K562 (cell line): ENCODE measurements around the gene POSTN. TPM values are rescaled to one million over a fixed set of nuclear protein-coding genes. Genes with fewer than 3 reads are reported as not detected.

Source experiments
- ATAC-seq: fragments of 200-7000 bp; cut with Tn5 transposase; 3 replicates; pipeline ENCODE4 v1.9.1; 2020; ENCODE audit warnings: moderate library complexity
- BruUV-seq: library from RNA; stranded (reverse); fragments of 400-500 nt; replicated peaks from 2 replicates; lab custom pipeline; 2021; lab: Mats Ljungman, UMichigan
- CTCF ChIA-PET: fragments of 300-600 bp; formaldehyde crosslinking; extraction: SDS; loops from one replicate; lab custom pipeline; 2021; ENCODE audit warnings: low intra/inter-chr PET ratio; lab: Yijun Ruan, JAX
- POLR2A ChIA-PET: fragments of 300-600, 350-650 bp; sonication (Branson Sonifier 250); formaldehyde crosslinking; extraction: SDS; loops from one replicate; lab custom pipeline; 2021; ENCODE audit warnings: antibody characterized with exemption, inconsistent platforms; lab: Yijun Ruan, JAX
- DNase-seq, 4 experiments: peaks; one replicate each; pipeline versions ENCODE4 v3.0.0 to v3.0.0-alpha.2; 2011 to 2018; ENCODE audit warnings: low spot score in 3 of 4, mixed read lengths in 3 of 4; ENCODE audit errors: extremely low read depth in 1 of 4
- FAIRE-seq: peaks from 2 replicates; lab custom pipeline; 2011; peaks lifted over from hg19 to GRCh38; lab: Jason Lieb, UNC
- H2AFZ ChIP-seq: 2 replicates; pipeline ENCODE4 v1.6.0; 2011; ENCODE audit warnings: low read depth, low read length, control low read depth, inconsistent platforms
- H3K27ac ChIP-seq: fragments of 200-600 bp; 3 replicates; pipeline ENCODE4 v1.8.0; 2011; ENCODE audit warnings: low read depth, mild to moderate bottlenecking, control low read depth, inconsistent platforms, low read length, moderate library complexity, mixed read lengths; ENCODE audit errors: extremely low read depth
- H3K27me3 ChIP-seq, 2 experiments: fragments of 300-600 bp in 1 of 2; 2 replicates in 1 of 2; 3 replicates in 1 of 2; pipeline versions ENCODE4 v1.6.0 to v1.8.0; 2011; ENCODE audit warnings: inconsistent platforms in 2 of 2, low read length in 2 of 2, mild to moderate bottlenecking in 1 of 2, mixed read lengths in 1 of 2, moderate library complexity in 1 of 2; ENCODE audit not compliant: control insufficient read depth in 2 of 2, insufficient read depth in 2 of 2
- H3K36me3 ChIP-seq: fragments of 300-600 bp; 3 replicates; pipeline ENCODE4 v1.8.0; 2011; ENCODE audit warnings: mild to moderate bottlenecking, low read length, inconsistent platforms; ENCODE audit not compliant: control insufficient read depth, insufficient read depth
- H3K4me1 ChIP-seq, 2 experiments: fragments of 200-600 bp in 1 of 2; replicated peaks in 1 of 2; 2 replicates in 1 of 2; 3 replicates in 1 of 2; pipeline versions ENCODE4 v1.5.1 to v1.8.0; 2011; ENCODE audit warnings: inconsistent platforms in 2 of 2, low read length in 2 of 2, mild to moderate bottlenecking in 1 of 2, mixed read lengths in 1 of 2, moderate library complexity in 1 of 2; ENCODE audit not compliant: control insufficient read depth in 2 of 2, insufficient read depth in 2 of 2
- H3K4me2 ChIP-seq: 2 replicates; pipeline ENCODE4 v1.6.1; 2011; ENCODE audit warnings: low read length, control low read depth, inconsistent platforms, mixed read lengths; ENCODE audit not compliant: insufficient read depth
- H3K4me3 ChIP-seq: fragments of 200-600 bp; sonication (generic), shearing (Covaris generic); 2 replicates; pipeline ENCODE4 v1.5.1; 2016; ENCODE audit warnings: control low read depth, inconsistent platforms
- H3K79me2 ChIP-seq: fragments of 200-600 bp; 3 replicates; pipeline ENCODE4 v1.8.0; 2011; ENCODE audit warnings: low read length, inconsistent platforms; ENCODE audit not compliant: control insufficient read depth, insufficient read depth
- H3K9ac ChIP-seq, 2 experiments: 2 replicates each; pipeline versions ENCODE4 v1.6.0 to v1.6.1; 2011; ENCODE audit warnings: low read depth in 2 of 2, low read length in 2 of 2, control low read depth in 1 of 2, inconsistent platforms in 1 of 2, mild to moderate bottlenecking in 1 of 2, mixed read lengths in 1 of 2; ENCODE audit not compliant: insufficient read depth in 1 of 2
- H3K9me1 ChIP-seq: one replicate; pipeline ENCODE4 v1.6.0; 2011; ENCODE audit warnings: inconsistent platforms, mild to moderate bottlenecking, low read length, moderate library complexity; ENCODE audit not compliant: control insufficient read depth, insufficient read depth
- H3K9me3 ChIP-seq: replicated peaks from 2 replicates; pipeline ENCODE4 v1.5.1; 2011; ENCODE audit warnings: low read depth, low read length, inconsistent platforms; ENCODE audit not compliant: control insufficient read depth, insufficient read depth
- H4K20me1 ChIP-seq: replicated peaks from 2 replicates; pipeline ENCODE4 v1.6.1; 2011; ENCODE audit warnings: low read length, inconsistent platforms, mixed read lengths; ENCODE audit not compliant: control insufficient read depth, insufficient read depth
- HMG20A ChIP-seq: fragments of 450-650 bp; formaldehyde crosslinking; conservative IDR thresholded peaks from 2 replicates; pipeline ENCODE4 v1.4.0; 2020; ENCODE audit warnings: mild to moderate bottlenecking, mixed read lengths
- HMGN3 ChIP-seq: IDR thresholded peaks from 2 replicates; pipeline ENCODE4 v1.6.1; 2011; ENCODE audit warnings: borderline replicate concordance, low read depth, mild to moderate bottlenecking, mixed read lengths, low read length; ENCODE audit not compliant: insufficient read length; ENCODE audit errors: extremely low read depth
- MIER1 ChIP-seq: fragments of 450-650 bp; IDR thresholded peaks from 2 replicates; pipeline ENCODE4 v1.6.1; 2016; ENCODE audit warnings: antibody characterized with exemption, mild to moderate bottlenecking, low read depth
- NFYB ChIP-seq: IDR thresholded peaks from 2 replicates; pipeline ENCODE4 v1.6.1; 2011; ENCODE audit warnings: mild to moderate bottlenecking, moderate library complexity; ENCODE audit not compliant: insufficient read length; ENCODE audit errors: extremely low read depth
- NR1H2 ChIP-seq: sonication (generic); formaldehyde crosslinking; IDR thresholded peaks from 2 replicates; pipeline ENCODE4 v1.4.0; 2020; ENCODE audit warnings: mild to moderate bottlenecking, missing genetic modification reagents
- SIRT6 ChIP-seq: IDR thresholded peaks from one replicate; pipeline ENCODE4 v1.6.1; 2012; ENCODE audit warnings: low read depth, mild to moderate bottlenecking, control low read depth, inconsistent platforms, low read length, moderate library complexity
- SP1 ChIP-seq: sonication (generic); formaldehyde crosslinking; IDR thresholded peaks from 2 replicates; pipeline ENCODE4 v1.8.1; 2022; ENCODE audit warnings: mild to moderate bottlenecking, missing genetic modification reagents
- TFAM ChIP-seq: fragments of 250-450 bp; sonication (Bioruptor Pico); conservative IDR thresholded peaks from 2 replicates; pipeline ENCODE4 v1.5.0; 2021; ENCODE audit warnings: mild to moderate bottlenecking, moderate library complexity
- U2AF1 ChIP-seq: fragments of 200-400 bp; formaldehyde crosslinking; optimal IDR thresholded peaks from 2 replicates; pipeline ENCODE3; 2017; ENCODE audit warnings: mild to moderate bottlenecking, low read depth, low read length, moderate library complexity
- U2AF2 ChIP-seq: fragments of 200-400 bp; formaldehyde crosslinking; optimal IDR thresholded peaks from 2 replicates; pipeline ENCODE3; 2017; ENCODE audit warnings: low read depth, mild to moderate bottlenecking, low read length
- ZNF165 ChIP-seq: fragments of 250-450 bp; sonication (Bioruptor Pico); IDR thresholded peaks from 2 replicates; pipeline ENCODE4 v1.4.0; 2020; ENCODE audit warnings: borderline replicate concordance
- ZNF551 ChIP-seq: fragments of 250-450 bp; sonication (Bioruptor Pico); IDR thresholded peaks from 2 replicates; pipeline ENCODE4 v1.5.0; 2021; ENCODE audit warnings: mild to moderate bottlenecking, moderate library complexity
- ZNF780A ChIP-seq: fragments of 250-450 bp; sonication (Bioruptor Pico); IDR thresholded peaks from 2 replicates; pipeline ENCODE4 v1.5.0; 2021; ENCODE audit warnings: mild to moderate bottlenecking
- ZSCAN29 ChIP-seq: fragments of 450-650 bp; IDR thresholded peaks from 2 replicates; pipeline ENCODE4 v1.6.1; 2017
- WGBS: fragments of 100-300 bp; shearing (Covaris generic); methylation state at CpG from one replicate; pipeline ENCODE4 v1.1.6; 2016; ENCODE audit warnings: low coverage, mixed read lengths; ENCODE audit not compliant: insufficient coverage; ENCODE audit errors: missing lambda C conversion rate; 5-methylcytosine and 5-hydroxymethylcytosine counted together
- in situ Hi-C: fragments of 300-500 bp; cut with MboI; formaldehyde crosslinking; loops from 4 replicates; pipeline ENCODE4 v1.15.0; 2018; ENCODE audit warnings: inconsistent platforms, mixed read lengths
- intact Hi-C: fragments of 100-400 bp; cut with micrococcal nuclease; formaldehyde crosslinking; loops from 2 replicates; pipeline ENCODE4 v1.14.2; 2022
- polyA plus RNA-seq, 8 experiments: library from polyadenylated mRNA; depleted of rRNA in 4 of 8; stranded (reverse) in 5 of 8; unstranded in 3 of 8; fragments of >200 nt; fragmentation: Nextera tagmentation in 2 of 8; fragmentation: Illumina TruSeq in 1 of 8; extraction: Ambion mirVana in 2 of 8; extraction: Trizol in 1 of 8; gene quantifications; 2 replicates each; pipeline versions ENCODE4 v1.2.1 to v1.2.3, GENCODE V29; 2011 to 2014; ENCODE audit warnings: inconsistent platforms in 1 of 8, missing spikeins in 1 of 8
- total RNA-seq, 7 experiments: library from RNA; depleted of rRNA in 6 of 7; stranded (reverse); fragments of >200 nt in 6 of 7; fragmentation: Illumina TruSeq in 2 of 7; extraction: Trizol in 2 of 7; gene quantifications; 2 replicates each; pipeline versions ENCODE4 v1.2.1 to v1.2.3, GENCODE V29; 2011 to 2021; ENCODE audit warnings: low replicate concordance in 1 of 7
- TF ChIP-seq, protein P1 (sequence below), 2 experiments: fragments of 450-650 bp; IDR thresholded peaks; 2 replicates each; pipeline ENCODE4 v1.6.1; 2016
- TF ChIP-seq, protein P2 (sequence below): fragments of 450-650 bp; IDR thresholded peaks from 2 replicates; pipeline ENCODE4 v1.6.1; 2017; ENCODE audit warnings: antibody characterized with exemption, mild to moderate bottlenecking
- TF ChIP-seq, protein P3 (sequence below): sonication (generic); formaldehyde crosslinking; IDR thresholded peaks from 2 replicates; pipeline ENCODE4 v1.8.0; 2022; ENCODE audit warnings: mild to moderate bottlenecking, missing genetic modification reagents

The POSTN gene
- total and polyA plus RNA-seq, 9 of the 15 experiments (the other 6 are each of a cell fraction or from before 2014, with no cell fraction given) = 0.01 to 0.04 TPM; not detected in 7

DNA sequence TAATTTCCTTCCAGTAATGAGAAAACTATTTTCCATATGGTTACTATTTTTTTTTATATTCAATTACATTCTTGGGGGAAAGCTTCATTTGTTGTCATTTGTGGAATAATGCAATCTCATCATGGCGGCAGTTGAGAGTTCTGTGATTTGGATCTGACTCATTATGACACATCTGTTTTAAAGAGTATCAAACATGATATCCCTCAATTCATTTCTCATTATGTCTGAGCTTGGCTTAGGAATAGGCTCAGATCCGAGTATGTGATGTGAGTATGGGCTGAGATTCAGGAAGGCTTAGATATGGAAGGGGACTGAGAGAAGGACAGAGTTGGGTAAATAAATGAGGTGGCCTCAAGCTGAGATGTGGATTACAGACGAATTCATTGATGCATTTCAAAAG lies 64.4 kb downstream of the POSTN start (continued):
- TF ChIP-seq ZNF551 (no peak), MIER1 (no peak), SIRT6 (no peak), TFAM (CRISPR knock-in tag) (no peak)
- TF ChIP-seq, protein P1, sequence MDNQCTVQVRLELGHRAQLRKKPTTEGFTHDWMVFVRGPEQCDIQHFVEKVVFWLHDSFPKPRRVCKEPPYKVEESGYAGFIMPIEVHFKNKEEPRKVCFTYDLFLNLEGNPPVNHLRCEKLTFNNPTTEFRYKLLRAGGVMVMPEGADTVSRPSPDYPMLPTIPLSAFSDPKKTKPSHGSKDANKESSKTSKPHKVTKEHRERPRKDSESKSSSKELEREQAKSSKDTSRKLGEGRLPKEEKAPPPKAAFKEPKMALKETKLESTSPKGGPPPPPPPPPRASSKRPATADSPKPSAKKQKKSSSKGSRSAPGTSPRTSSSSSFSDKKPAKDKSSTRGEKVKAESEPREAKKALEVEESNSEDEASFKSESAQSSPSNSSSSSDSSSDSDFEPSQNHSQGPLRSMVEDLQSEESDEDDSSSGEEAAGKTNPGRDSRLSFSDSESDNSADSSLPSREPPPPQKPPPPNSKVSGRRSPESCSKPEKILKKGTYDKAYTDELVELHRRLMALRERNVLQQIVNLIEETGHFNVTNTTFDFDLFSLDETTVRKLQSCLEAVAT (IDR thresholded peaks at IDR 0.05) = no peak

DNA sequence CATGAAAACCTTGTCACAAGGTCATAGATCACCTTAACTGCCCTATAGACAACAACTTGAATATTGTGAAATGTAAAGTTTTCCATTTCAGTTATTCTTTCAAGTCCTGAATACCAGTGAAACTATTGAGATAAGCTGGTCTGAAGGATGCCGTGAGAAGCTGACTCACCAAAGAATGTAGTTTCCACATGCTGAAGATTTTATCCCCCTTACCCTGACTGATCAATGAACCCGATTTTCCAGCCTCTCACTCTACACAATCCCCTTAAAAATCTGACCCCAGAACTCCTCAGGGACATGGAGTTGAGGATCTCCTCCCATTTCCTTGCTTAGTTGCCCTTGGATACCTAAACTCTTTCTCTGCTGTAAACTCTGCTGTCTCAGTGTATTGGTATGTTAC lies 67.5 kb downstream of the POSTN start:
- Histone ChIP-seq H3K9me1 (no peaks in the 10 kb centered on the region), H4K20me1 (no peaks in the 10 kb centered on the region), H3K27ac (no peak overlapping the region), H3K27me3 (no peaks in the 10 kb centered on the region), H3K36me3 (no peaks in the 10 kb centered on the region), H3K4me3 (no peak overlapping the region), H3K4me2 (no peak overlapping the region), H3K9ac (no peak overlapping the region), H3K4me1 (no peaks in the 10 kb centered on the region), H3K9me3 (no peaks in the 10 kb centered on the region), H3K79me2 (no peaks in the 10 kb centered on the region), H2AFZ (no peak overlapping the region)
- FAIRE-seq (no peak), ATAC-seq (no peak), DNase-seq (no peak)
- intact Hi-C loops (no loop called here), in situ Hi-C loops (no loop called here)
- ChIA-PET POLR2A (no interaction called here), CTCF (no interaction called here)
- WGBS = 0% methylated on average over 2 of the region's 2 CpGs
- BruUV-seq = no TSS peak
- TF ChIP-seq SP1 (CRISPR knock-in tag) (no peak), U2AF2 (no peak), U2AF1 (no peak), HMGN3 (no peak), ZNF165 (no peak), NR1H2 (CRISPR knock-in tag) (no peak), ZSCAN29 (no peak), NFYB (no peak), ZNF780A (CRISPR knock-in tag) (no peak), HMG20A (CRISPR knock-in tag) (no peak)
- TF ChIP-seq, protein P2, sequence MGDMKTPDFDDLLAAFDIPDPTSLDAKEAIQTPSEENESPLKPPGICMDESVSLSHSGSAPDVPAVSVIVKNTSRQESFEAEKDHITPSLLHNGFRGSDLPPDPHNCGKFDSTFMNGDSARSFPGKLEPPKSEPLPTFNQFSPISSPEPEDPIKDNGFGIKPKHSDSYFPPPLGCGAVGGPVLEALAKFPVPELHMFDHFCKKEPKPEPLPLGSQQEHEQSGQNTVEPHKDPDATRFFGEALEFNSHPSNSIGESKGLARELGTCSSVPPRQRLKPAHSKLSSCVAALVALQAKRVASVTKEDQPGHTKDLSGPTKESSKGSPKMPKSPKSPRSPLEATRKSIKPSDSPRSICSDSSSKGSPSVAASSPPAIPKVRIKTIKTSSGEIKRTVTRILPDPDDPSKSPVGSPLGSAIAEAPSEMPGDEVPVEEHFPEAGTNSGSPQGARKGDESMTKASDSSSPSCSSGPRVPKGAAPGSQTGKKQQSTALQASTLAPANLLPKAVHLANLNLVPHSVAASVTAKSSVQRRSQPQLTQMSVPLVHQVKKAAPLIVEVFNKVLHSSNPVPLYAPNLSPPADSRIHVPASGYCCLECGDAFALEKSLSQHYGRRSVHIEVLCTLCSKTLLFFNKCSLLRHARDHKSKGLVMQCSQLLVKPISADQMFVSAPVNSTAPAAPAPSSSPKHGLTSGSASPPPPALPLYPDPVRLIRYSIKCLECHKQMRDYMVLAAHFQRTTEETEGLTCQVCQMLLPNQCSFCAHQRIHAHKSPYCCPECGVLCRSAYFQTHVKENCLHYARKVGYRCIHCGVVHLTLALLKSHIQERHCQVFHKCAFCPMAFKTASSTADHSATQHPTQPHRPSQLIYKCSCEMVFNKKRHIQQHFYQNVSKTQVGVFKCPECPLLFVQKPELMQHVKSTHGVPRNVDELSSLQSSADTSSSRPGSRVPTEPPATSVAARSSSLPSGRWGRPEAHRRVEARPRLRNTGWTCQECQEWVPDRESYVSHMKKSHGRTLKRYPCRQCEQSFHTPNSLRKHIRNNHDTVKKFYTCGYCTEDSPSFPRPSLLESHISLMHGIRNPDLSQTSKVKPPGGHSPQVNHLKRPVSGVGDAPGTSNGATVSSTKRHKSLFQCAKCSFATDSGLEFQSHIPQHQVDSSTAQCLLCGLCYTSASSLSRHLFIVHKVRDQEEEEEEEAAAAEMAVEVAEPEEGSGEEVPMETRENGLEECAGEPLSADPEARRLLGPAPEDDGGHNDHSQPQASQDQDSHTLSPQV = no peak
- TF ChIP-seq, protein P3, sequence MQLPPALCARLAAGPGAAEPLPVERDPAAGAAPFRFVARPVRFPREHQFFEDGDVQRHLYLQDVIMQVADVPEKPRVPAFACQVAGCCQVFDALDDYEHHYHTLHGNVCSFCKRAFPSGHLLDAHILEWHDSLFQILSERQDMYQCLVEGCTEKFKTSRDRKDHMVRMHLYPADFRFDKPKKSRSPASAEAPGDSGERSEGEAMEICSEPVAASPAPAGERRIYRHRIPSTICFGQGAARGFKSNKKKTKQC (CRISPR knock-in tag) = no peak
